HepG2 (cell line): ENCODE results near the gene AHCYL1. TPM values are rescaled to one million over a fixed set of nuclear protein-coding genes. Genes with fewer than 3 reads are reported as not detected.

Source experiments
- AGO1 ChIP-seq: fragments of 200-400 bp; formaldehyde crosslinking; IDR thresholded peaks from 2 replicates; pipeline ENCODE4 v1.6.1; 2017; ENCODE audit warnings: mild to moderate bottlenecking, low read depth, low read length, moderate library complexity; ENCODE audit not compliant: poor library complexity, severe bottlenecking
- ARID5B ChIP-seq: IDR thresholded peaks from 2 replicates; pipeline ENCODE4 v1.4.0; 2020; ENCODE audit warnings: mild to moderate bottlenecking, missing genetic modification reagents
- BCL6 ChIP-seq: IDR thresholded peaks from 2 replicates; pipeline ENCODE4 v1.6.1; 2016; ENCODE audit warnings: missing genetic modification reagents, missing compliant biosample characterization
- EZH2 ChIP-seq: conservative IDR thresholded peaks from 2 replicates; pipeline ENCODE4 v1.6.1; 2012; ENCODE audit warnings: mild to moderate bottlenecking, low read depth, low read length, moderate library complexity
- FOXP1 ChIP-seq, 2 experiments: fragments of 450-650 bp in 1 of 2; IDR thresholded peaks; 2 replicates each; pipeline ENCODE4 v1.6.1; 2017 to 2018; ENCODE audit warnings: antibody characterized with exemption in 1 of 2
- GATA4 ChIP-seq: sonication (generic); IDR thresholded peaks from 2 replicates; pipeline ENCODE4 v1.6.1; 2016; ENCODE audit warnings: antibody characterized with exemption, low read depth, borderline replicate concordance
- GMEB2 ChIP-seq: IDR thresholded peaks from 2 replicates; pipeline ENCODE4 v1.6.1; 2016; ENCODE audit warnings: missing biosample characterization, missing genetic modification reagents, low read depth
- GTF2F1 ChIP-seq: fragments of 150-350 bp; IDR thresholded peaks from 2 replicates; pipeline ENCODE4 v1.6.1; 2014; ENCODE audit warnings: low read length
- KMT2B ChIP-seq: IDR thresholded peaks from 2 replicates; pipeline ENCODE4 v1.6.1; 2016; ENCODE audit warnings: missing genetic modification reagents, missing compliant biosample characterization
- MXD4 ChIP-seq: IDR thresholded peaks from 2 replicates; pipeline ENCODE4 v1.6.1; 2016; ENCODE audit warnings: mild to moderate bottlenecking, missing biosample characterization, missing genetic modification reagents
- NKX3-1 ChIP-seq: sonication (generic); formaldehyde crosslinking; IDR thresholded peaks from 2 replicates; pipeline ENCODE4 v1.5.0; 2020; ENCODE audit warnings: missing genetic modification reagents
- PAXIP1 ChIP-seq: sonication (generic); formaldehyde crosslinking; conservative IDR thresholded peaks from 2 replicates; pipeline ENCODE4 v1.4.0; 2020; ENCODE audit warnings: mild to moderate bottlenecking, missing genetic modification reagents, moderate library complexity
- RBM39 ChIP-seq: fragments of 200-400 bp; formaldehyde crosslinking; IDR thresholded peaks from one replicate; pipeline ENCODE4 v1.6.1; 2018; ENCODE audit warnings: antibody characterized with exemption, mild to moderate bottlenecking, low read depth, low read length; ENCODE audit not compliant: poor library complexity, severe bottlenecking
- RFXANK ChIP-seq: IDR thresholded peaks from 2 replicates; pipeline ENCODE4 v1.6.1; 2016
- SP2 ChIP-seq: sonication (generic); formaldehyde crosslinking; IDR thresholded peaks from 2 replicates; pipeline ENCODE4 v1.5.1; 2020; ENCODE audit warnings: mild to moderate bottlenecking, missing genetic modification reagents
- SYNCRIP ChIP-seq: fragments of 200-400 bp; formaldehyde crosslinking; IDR thresholded peaks from 2 replicates; pipeline ENCODE4 v1.6.1; 2018; ENCODE audit warnings: mild to moderate bottlenecking, low read depth, low read length; ENCODE audit not compliant: insufficient read depth
- ZEB1 ChIP-seq: IDR thresholded peaks from 2 replicates; pipeline ENCODE4 v1.6.1; 2012; ENCODE audit warnings: mild to moderate bottlenecking, low read depth, inconsistent platforms; ENCODE audit not compliant: insufficient replicate concordance
- ZFYVE20 ChIP-seq: sonication (generic); formaldehyde crosslinking; IDR thresholded peaks from 2 replicates; pipeline ENCODE4 v1.8.0; 2023; ENCODE audit warnings: low read depth, mild to moderate bottlenecking, moderate library complexity, missing genetic modification reagents, borderline replicate concordance
- ZNF10 ChIP-seq: sonication (generic); formaldehyde crosslinking; IDR thresholded peaks from 2 replicates; pipeline ENCODE4 v1.4.0; 2020; ENCODE audit warnings: mild to moderate bottlenecking, low read depth, missing genetic modification reagents, borderline replicate concordance
- ZNF17 ChIP-seq: sonication (generic); formaldehyde crosslinking; IDR thresholded peaks from 2 replicates; pipeline ENCODE4 v1.5.0; 2020; ENCODE audit warnings: mild to moderate bottlenecking, missing genetic modification reagents
- ZNF275 ChIP-seq: sonication (generic); formaldehyde crosslinking; IDR thresholded peaks from 2 replicates; pipeline ENCODE4 v1.8.0; 2022; ENCODE audit warnings: missing genetic modification reagents, mild to moderate bottlenecking, inconsistent platforms, borderline replicate concordance
- ZNF543 ChIP-seq: sonication (generic); formaldehyde crosslinking; IDR thresholded peaks from 2 replicates; pipeline ENCODE4 v1.4.0; 2020; ENCODE audit warnings: mild to moderate bottlenecking, missing genetic modification reagents
- polyA plus RNA-seq, 8 experiments: library from polyadenylated mRNA; depleted of rRNA in 3 of 8; stranded (reverse) in 7 of 8; unstranded in 1 of 8; fragments of >200 nt; fragmentation: Illumina TruSeq in 4 of 8; extraction: Trizol in 4 of 8; gene quantifications; 2 replicates each; pipeline versions ENCODE4 v1.2.1 to v1.2.3, GENCODE V29; 2011 to 2016; ENCODE audit warnings: low read depth in 4 of 8, missing spikeins in 1 of 8, mixed read lengths in 1 of 8; ENCODE audit not compliant: insufficient read depth in 1 of 8
- total RNA-seq, 5 experiments: library from RNA; depleted of rRNA; stranded (reverse); fragments of >200 nt; fragmentation: Illumina TruSeq; extraction: Trizol; gene quantifications; 2 replicates each; pipeline ENCODE4 v1.2.3, GENCODE V29; 2016; ENCODE audit warnings: low read depth in 1 of 5

Gene AHCYL1
- total and polyA plus RNA-seq, 2 of the 13 experiments (the other 11 are each of a cell fraction or from before 2014, with no cell fraction given), result 40.9 to 76.3 TPM

- TF ChIP-seq AGO1 (no peak), ZNF10 (no peak), ZNF275 (no peak), MXD4 (CRISPR knock-in tag) (no peak), ZNF17 (no peak), GMEB2 (CRISPR knock-in tag) (no peak), FOXP1 (IDR thresholded peaks at IDR 0.05) (no peak), FOXP1 (CRISPR knock-in tag; IDR thresholded peaks at IDR 0.05) (peak; percentile 76; the same call in 1 of the 2 replicates), PAXIP1 (peak; percentile 73), ZNF543 (CRISPR knock-in tag) (no peak), RFXANK (no peak), EZH2 (no peak), NKX3-1 (CRISPR knock-in tag) (0 out of 2 replicates have a peak, but pooled peaks have one; percentile 61), ZFYVE20 (CRISPR knock-in tag) (no peak), ZEB1 (no peak), ARID5B (peak; percentile 82), BCL6 (CRISPR knock-in tag) (peak; percentile 54), SP2 (CRISPR knock-in tag) (no peak), GTF2F1 (no peak), GATA4 (peak; percentile 77; the same call in 1 of the 2 replicates), SYNCRIP (no peak), RBM39 (no peak), KMT2B (CRISPR knock-in tag) (no peak)
These were observed 36.3 kb upstream of the AHCYL1 start (continued) for GRCh38 chr1:109948285-109948630.
